Calu3 (cell line): ENCODE data around the gene SETD2. TPM values are rescaled to one million over a fixed set of nuclear protein-coding genes. Genes with fewer than 3 reads are reported as not detected.

Experiments
- BruUV-seq: library from RNA; stranded (reverse); fragments of 400-500 nt; replicated peaks from 2 replicates; lab custom pipeline; 2021; lab: Mats Ljungman, UMichigan
- CTCF ChIA-PET: fragments of 300-600 bp; sonication (Branson Sonifier 250); formaldehyde crosslinking; loops from one replicate; lab custom pipeline; 2022; ENCODE audit warnings: antibody characterized with exemption; lab: Charles Lee
- DNase-seq: peaks from one replicate; pipeline ENCODE4 v3.0.0; 2022
- H3K27ac Mint-ChIP-seq: one replicate; pipeline ENCODE4 v1.8.0; 2022; ENCODE audit warnings: mixed read lengths; ENCODE audit not compliant: unreplicated experiment
- H3K27me3 Mint-ChIP-seq: one replicate; pipeline ENCODE4 v1.8.0; 2022; ENCODE audit warnings: mixed read lengths; ENCODE audit not compliant: unreplicated experiment
- H3K36me3 Mint-ChIP-seq: one replicate; pipeline ENCODE4 v1.8.0; 2022; ENCODE audit warnings: mild to moderate bottlenecking, moderate library complexity, mixed read lengths; ENCODE audit not compliant: insufficient read depth, unreplicated experiment
- H3K4me1 Mint-ChIP-seq: one replicate; pipeline ENCODE4 v1.8.0; 2022; ENCODE audit warnings: mild to moderate bottlenecking, low read depth, mixed read lengths; ENCODE audit not compliant: unreplicated experiment
- H3K4me3 Mint-ChIP-seq: one replicate; pipeline ENCODE4 v1.8.0; 2022; ENCODE audit warnings: mild to moderate bottlenecking, low read depth, moderate library complexity, mixed read lengths; ENCODE audit not compliant: unreplicated experiment
- H3K9me3 Mint-ChIP-seq: one replicate; pipeline ENCODE4 v1.8.0; 2022; ENCODE audit warnings: low read depth, mixed read lengths; ENCODE audit not compliant: unreplicated experiment
- CTCF ChIP-seq: fragments of 200-600 bp; IDR thresholded peaks from one replicate; pipeline ENCODE4 v1.8.0; 2022; ENCODE audit warnings: antibody characterized with exemption; ENCODE audit not compliant: unreplicated experiment
- intact Hi-C: fragments of 100-400 bp; cut with micrococcal nuclease; formaldehyde crosslinking; loops from one replicate; pipeline ENCODE4 v1.10.0; 2022; ENCODE audit not compliant: unreplicated experiment
- total RNA-seq: library from RNA; stranded (reverse); gene quantifications from 2 replicates; pipeline ENCODE4 v1.2.3, GENCODE V29; 2022

The SETD2 gene
- total RNA-seq, 1 experiment from 2014 or later = 39.2 TPM

DNA sequence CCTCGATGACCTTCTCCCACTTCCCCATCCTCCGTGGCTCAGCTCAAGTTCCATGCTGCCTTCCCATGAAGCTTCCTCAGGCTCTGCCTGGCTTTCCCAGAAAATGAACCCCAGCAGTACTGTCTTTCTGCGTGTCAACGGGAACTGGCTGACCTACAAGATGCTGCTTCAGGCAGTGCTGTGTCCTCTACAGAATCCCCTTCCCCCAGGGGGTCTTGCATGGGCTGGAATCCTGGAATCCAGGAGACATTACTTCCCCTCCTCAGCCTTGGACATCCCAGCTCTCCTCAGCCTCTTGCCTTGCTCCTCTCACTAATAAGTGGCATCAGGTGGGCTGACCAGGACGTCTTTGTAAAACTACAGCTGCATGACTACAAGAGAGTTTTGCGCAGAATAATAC, 192.8 kb downstream of the SETD2 start:
- Mint-ChIP-seq H3K9me3 (no peaks in the 10 kb centered on the region), H3K27me3 (no peaks in the 10 kb centered on the region), H3K4me3 (peak overlapping the region; percentile 29), H3K36me3 (peaks cover 48% of the 10 kb centered on the region), H3K4me1 (peaks cover 74% of the 10 kb centered on the region), H3K27ac (no peak overlapping the region)
- intact Hi-C loops = no loop called here
- TF ChIP-seq CTCF = no peak
- CTCF ChIA-PET = interaction anchor here (0.9 to 1.1 kb wide), 3 partner anchors 11 to 35 kb away, joined by 3 read pairs; no protein-coding TSS in a partner anchor
- no peak for DNase-seq
- BruUV-seq = no TSS peak

- intact Hi-C loops = no loop called here
- DNase-seq = peak; percentile 38
- H3K9me3 Mint-ChIP-seq = no peaks in the 10 kb centered on the region
- no peak for TF ChIP-seq CTCF
- H3K27me3 Mint-ChIP-seq = no peaks in the 10 kb centered on the region
- no TSS peak for BruUV-seq
- H3K4me3 Mint-ChIP-seq = peak overlapping the region; percentile 29
- CTCF ChIA-PET = interaction anchor here (0.6 to 1.1 kb wide), 4 partner anchors 12 to 56 kb away, joined by 3 read pairs; no protein-coding TSS in a partner anchor
- H3K4me1 Mint-ChIP-seq = peaks cover 80% of the 10 kb centered on the region
- H3K36me3 Mint-ChIP-seq = peaks cover 42% of the 10 kb centered on the region
- H3K27ac Mint-ChIP-seq = peak overlapping the region; percentile 58
These were observed 193.4 kb downstream of the SETD2 start for GRCh38 chr3:46970391-46971091.

GRCh38 chr3:46968783-46969428, 195.0 kb downstream of the SETD2 start:
- H3K36me3 Mint-ChIP-seq = peaks cover 31% of the 10 kb centered on the region
- peaks cover 71% of the 10 kb centered on the region for H3K4me1 Mint-ChIP-seq
- TF ChIP-seq CTCF = no peak
- H3K27me3 Mint-ChIP-seq = no peaks in the 10 kb centered on the region
- DNase-seq = no peak
- intact Hi-C loops = no loop called here
- CTCF ChIA-PET = no interaction called here
- no peak overlapping the region for H3K27ac Mint-ChIP-seq
- BruUV-seq = no TSS peak
- no peak overlapping the region for H3K4me3 Mint-ChIP-seq
- H3K9me3 Mint-ChIP-seq = no peaks in the 10 kb centered on the region

DNA sequence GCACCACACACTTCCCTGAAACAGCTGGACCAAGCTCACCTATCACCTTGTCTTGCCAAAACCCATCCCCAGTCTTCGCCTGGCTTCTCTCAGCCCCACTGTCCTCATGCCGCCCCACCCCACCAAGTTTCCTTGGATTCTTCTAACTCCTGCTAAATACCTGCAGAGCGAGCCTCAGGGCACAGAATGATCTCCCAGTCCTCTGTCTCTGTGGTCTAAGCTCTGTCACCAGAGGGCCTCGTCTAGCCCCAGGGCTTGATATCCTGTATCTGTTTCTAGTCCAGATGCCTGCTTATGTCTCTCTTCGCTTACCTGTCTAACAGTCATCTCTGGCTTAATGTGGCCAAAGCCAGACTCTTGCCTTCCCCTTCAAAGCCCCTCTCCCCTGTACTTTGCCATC, 197.1 kb downstream of the SETD2 start:
- Mint-ChIP-seq H3K9me3 (no peaks in the 10 kb centered on the region), H3K4me1 (peaks cover 58% of the 10 kb centered on the region), H3K36me3 (peaks cover 27% of the 10 kb centered on the region), H3K27ac (peak overlapping the region; percentile 17), H3K4me3 (no peak overlapping the region), H3K27me3 (no peaks in the 10 kb centered on the region)
- TF ChIP-seq CTCF = no peak
- BruUV-seq = no TSS peak
- DNase-seq = no peak
- intact Hi-C loops = no loop called here
- CTCF ChIA-PET = interaction anchor here (1.3 kb wide), 1 partner anchor 31 kb away, joined by 3 read pairs; no protein-coding TSS in a partner anchor

Other genes with a start within 250 kb of the SETD2 start
- gene CCDC12, start 187.4 kb downstream of the SETD2 start, total RNA-seq = 47.3 and 47.5 TPM in 2 replicates
- 115 and 143 TPM in 2 replicates for gene NBEAL2, start 184.4 kb downstream of the SETD2 start, total RNA-seq
- 8.9 and 10.0 TPM in 2 replicates for gene KIF9, start 118.7 kb upstream of the SETD2 start, total RNA-seq
- 24.8 and 33.3 TPM in 2 replicates for gene KLHL18, start 118.8 kb upstream of the SETD2 start, total RNA-seq
- 49.7 and 57.6 TPM in 2 replicates for gene PTPN23, start 216.9 kb upstream of the SETD2 start, total RNA-seq